ENCODE results near the gene IL36RN. TPM values are rescaled to one million over a fixed set of nuclear protein-coding genes. Genes with fewer than 3 reads are reported as not detected.

The IL36RN gene
- total RNA-seq, 1 experiment from 2014 or later, result 0.12 TPM

DNA sequence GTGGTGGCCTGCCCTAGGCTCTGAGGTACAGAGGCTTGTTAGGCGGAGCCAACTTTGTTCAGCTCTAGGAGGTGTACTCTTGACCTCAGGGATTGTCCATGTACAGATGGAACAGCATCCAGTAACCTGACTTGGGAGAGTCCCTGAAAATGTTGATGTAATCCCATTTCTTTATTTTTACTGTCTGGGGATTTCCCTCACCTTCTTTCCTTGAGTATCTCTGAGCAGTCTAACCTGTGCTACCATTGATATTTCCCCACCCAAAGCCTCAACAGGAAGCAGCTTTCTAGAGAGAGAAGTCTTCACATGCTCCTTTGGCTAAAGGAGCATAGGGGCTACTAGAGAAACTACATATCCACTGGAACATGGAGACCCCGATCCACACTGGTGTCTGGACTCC, 43.3 kb upstream of the IL36RN start:
- intact Hi-C loops (cut with micrococcal nuclease; ENCODE audit: unreplicated experiment), result no loop called here
- TF ChIP-seq, protein P1, sequence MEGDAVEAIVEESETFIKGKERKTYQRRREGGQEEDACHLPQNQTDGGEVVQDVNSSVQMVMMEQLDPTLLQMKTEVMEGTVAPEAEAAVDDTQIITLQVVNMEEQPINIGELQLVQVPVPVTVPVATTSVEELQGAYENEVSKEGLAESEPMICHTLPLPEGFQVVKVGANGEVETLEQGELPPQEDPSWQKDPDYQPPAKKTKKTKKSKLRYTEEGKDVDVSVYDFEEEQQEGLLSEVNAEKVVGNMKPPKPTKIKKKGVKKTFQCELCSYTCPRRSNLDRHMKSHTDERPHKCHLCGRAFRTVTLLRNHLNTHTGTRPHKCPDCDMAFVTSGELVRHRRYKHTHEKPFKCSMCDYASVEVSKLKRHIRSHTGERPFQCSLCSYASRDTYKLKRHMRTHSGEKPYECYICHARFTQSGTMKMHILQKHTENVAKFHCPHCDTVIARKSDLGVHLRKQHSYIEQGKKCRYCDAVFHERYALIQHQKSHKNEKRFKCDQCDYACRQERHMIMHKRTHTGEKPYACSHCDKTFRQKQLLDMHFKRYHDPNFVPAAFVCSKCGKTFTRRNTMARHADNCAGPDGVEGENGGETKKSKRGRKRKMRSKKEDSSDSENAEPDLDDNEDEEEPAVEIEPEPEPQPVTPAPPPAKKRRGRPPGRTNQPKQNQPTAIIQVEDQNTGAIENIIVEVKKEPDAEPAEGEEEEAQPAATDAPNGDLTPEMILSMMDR (IDR thresholded peaks at IDR 0.05; ENCODE audit: unreplicated experiment), result no peak
- Mint-ChIP-seq H3K27ac (ENCODE audit: unreplicated experiment) (no peak overlapping the region), H3K4me3 (ENCODE audit: low read depth, unreplicated experiment) (no peak overlapping the region), H3K4me1 (ENCODE audit: low read depth, unreplicated experiment) (peaks cover 6% of the 10 kb centered on the region), H3K36me3 (ENCODE audit: insufficient read depth, unreplicated experiment) (peaks cover 4% of the 10 kb centered on the region), H3K9me3 (ENCODE audit: low read depth, unreplicated experiment) (peaks cover 12% of the 10 kb centered on the region), H3K27me3 (ENCODE audit: unreplicated experiment) (peaks cover 17% of the 10 kb centered on the region)
- no TSS peak for BruUV-seq (replicated peaks)
- CTCF ChIA-PET, result no interaction called here
- no peak for DNase-seq

DNA sequence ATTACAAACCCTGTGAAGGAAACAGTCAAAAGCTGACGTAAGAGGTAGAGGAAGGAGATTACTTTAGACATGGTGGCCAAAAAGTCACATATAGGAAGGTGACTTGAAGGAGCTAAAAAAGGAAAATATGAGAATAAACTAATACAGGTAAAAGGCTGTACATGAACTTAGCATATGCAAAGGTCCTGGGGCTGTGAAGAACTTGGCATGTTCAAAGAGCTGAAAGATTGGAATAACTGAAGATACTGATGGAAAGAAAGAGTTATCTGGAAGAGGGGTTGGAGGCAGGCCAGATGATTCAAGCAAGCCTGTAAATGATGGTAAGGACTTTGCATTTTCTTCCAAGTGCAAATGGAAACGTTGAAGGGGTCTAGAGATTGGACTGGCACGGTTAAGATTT, 40.5 kb upstream of the IL36RN start:
- Mint-ChIP-seq H3K4me1 (ENCODE audit: low read depth, unreplicated experiment) (no peaks in the 10 kb centered on the region), H3K27ac (ENCODE audit: unreplicated experiment) (no peak overlapping the region), H3K4me3 (ENCODE audit: low read depth, unreplicated experiment) (no peak overlapping the region), H3K9me3 (ENCODE audit: low read depth, unreplicated experiment) (peaks cover 12% of the 10 kb centered on the region), H3K27me3 (ENCODE audit: unreplicated experiment) (peaks cover 21% of the 10 kb centered on the region), H3K36me3 (ENCODE audit: insufficient read depth, unreplicated experiment) (no peaks in the 10 kb centered on the region)
- DNase-seq, result no peak
- intact Hi-C loops (cut with micrococcal nuclease; ENCODE audit: unreplicated experiment), result no loop called here
- no TSS peak for BruUV-seq (replicated peaks)
- TF ChIP-seq, protein P1 (IDR thresholded peaks at IDR 0.05; ENCODE audit: unreplicated experiment), result no peak
- CTCF ChIA-PET, result no interaction called here

DNA sequence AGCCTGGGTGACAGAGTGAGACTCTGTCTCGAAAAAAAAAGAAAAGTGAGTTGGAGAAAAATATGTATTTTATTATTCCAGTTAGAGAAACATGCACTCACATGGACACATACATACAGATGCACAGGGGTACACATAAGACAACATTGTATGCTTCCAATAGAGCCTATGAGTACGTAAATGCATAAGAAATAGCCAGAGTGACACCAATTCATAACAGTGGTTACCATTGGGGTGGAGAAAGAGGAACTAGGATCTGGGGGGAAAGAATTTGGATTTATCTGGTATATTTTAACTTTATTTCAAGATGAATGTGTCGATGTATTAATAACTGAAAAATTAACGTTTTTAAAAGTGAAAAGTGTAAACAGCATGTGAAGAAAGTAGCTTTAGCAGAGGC, 37.7 kb upstream of the IL36RN start:
- H3K4me3 Mint-ChIP-seq (ENCODE audit: low read depth, unreplicated experiment), result no peak overlapping the region
- intact Hi-C loops (cut with micrococcal nuclease; ENCODE audit: unreplicated experiment), result no loop called here
- TF ChIP-seq, protein P1 (IDR thresholded peaks at IDR 0.05; ENCODE audit: unreplicated experiment), result no peak
- no peak for DNase-seq
- H3K9me3 Mint-ChIP-seq (ENCODE audit: low read depth, unreplicated experiment), result peaks cover 17% of the 10 kb centered on the region
- H3K27ac Mint-ChIP-seq (ENCODE audit: unreplicated experiment), result no peak overlapping the region
- peaks cover 49% of the 10 kb centered on the region for H3K27me3 Mint-ChIP-seq (ENCODE audit: unreplicated experiment)
- CTCF ChIA-PET, result no interaction called here
- H3K36me3 Mint-ChIP-seq (ENCODE audit: insufficient read depth, unreplicated experiment), result no peaks in the 10 kb centered on the region
- no TSS peak for BruUV-seq (replicated peaks)
- no peaks in the 10 kb centered on the region for H3K4me1 Mint-ChIP-seq (ENCODE audit: low read depth, unreplicated experiment)

DNA sequence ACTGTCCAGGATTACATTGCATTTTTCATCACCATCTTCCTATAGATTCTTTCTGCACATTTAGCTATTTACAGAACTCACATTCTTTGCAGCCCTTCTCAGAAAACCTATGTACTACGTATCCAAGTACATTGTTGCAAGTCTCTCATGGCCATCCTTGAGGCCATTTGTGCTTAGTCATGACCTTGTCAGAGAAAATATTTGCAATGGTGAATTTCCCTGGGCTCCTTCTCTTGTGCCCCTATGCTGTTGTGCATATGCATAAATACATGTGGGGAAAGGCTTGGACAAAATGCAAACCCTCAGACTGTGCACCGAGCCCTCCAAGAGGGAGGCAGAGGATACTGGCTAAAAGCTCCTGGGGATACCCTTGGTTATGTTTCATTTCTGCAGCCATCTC, 34.2 kb upstream of the IL36RN start:
- H3K27me3 Mint-ChIP-seq (ENCODE audit: unreplicated experiment), result peaks cover 66% of the 10 kb centered on the region
- TF ChIP-seq, protein P1 (IDR thresholded peaks at IDR 0.05; ENCODE audit: unreplicated experiment), result no peak
- H3K4me1 Mint-ChIP-seq (ENCODE audit: low read depth, unreplicated experiment), result no peaks in the 10 kb centered on the region
- no TSS peak for BruUV-seq (replicated peaks)
- peaks cover 6% of the 10 kb centered on the region for H3K9me3 Mint-ChIP-seq (ENCODE audit: low read depth, unreplicated experiment)
- intact Hi-C loops (cut with micrococcal nuclease; ENCODE audit: unreplicated experiment), result no loop called here
- H3K36me3 Mint-ChIP-seq (ENCODE audit: insufficient read depth, unreplicated experiment), result no peaks in the 10 kb centered on the region
- H3K27ac Mint-ChIP-seq (ENCODE audit: unreplicated experiment), result no peak overlapping the region
- DNase-seq, result no peak
- CTCF ChIA-PET, result no interaction called here
- H3K4me3 Mint-ChIP-seq (ENCODE audit: low read depth, unreplicated experiment), result no peak overlapping the region

All from Calu3 (cell line).